CD4-positive, alpha-beta T cell treated with Interleukin-6 for 4 hours (primary cell): ENCODE results near the gene SGTA.
"Not testable (repeated sequence)": the region's sequence is repeated elsewhere in the genome, so short reads cannot be mapped to it uniquely, and the experiment has no call there.

Experiments
- DNase-seq: peaks from one replicate; pipeline ENCODE4 v3.0.0-alpha.2; 2020; ENCODE audit warnings: mixed read lengths

SGTA gene

DNA sequence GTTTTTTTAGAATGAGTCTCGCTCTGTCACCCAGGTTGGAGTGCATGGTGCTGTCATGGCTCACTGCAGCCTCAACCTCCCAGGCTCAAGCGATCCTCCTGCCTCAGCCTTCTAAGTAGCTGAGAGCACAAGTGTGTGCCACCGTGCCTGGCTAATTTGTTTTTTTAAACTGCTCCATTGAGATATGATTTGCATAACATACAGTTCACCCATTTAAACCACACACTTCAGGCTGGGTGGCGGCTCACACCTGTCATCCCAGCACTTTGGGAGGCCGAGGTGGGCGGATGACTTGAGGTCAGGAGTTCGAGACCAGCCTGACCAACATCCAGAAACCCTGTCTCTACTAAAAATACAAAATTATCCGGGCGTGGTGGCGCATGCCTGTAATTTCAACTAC, 9.6 kb upstream of the SGTA start:
- DNase-seq = not testable (repeated sequence)

DNA sequence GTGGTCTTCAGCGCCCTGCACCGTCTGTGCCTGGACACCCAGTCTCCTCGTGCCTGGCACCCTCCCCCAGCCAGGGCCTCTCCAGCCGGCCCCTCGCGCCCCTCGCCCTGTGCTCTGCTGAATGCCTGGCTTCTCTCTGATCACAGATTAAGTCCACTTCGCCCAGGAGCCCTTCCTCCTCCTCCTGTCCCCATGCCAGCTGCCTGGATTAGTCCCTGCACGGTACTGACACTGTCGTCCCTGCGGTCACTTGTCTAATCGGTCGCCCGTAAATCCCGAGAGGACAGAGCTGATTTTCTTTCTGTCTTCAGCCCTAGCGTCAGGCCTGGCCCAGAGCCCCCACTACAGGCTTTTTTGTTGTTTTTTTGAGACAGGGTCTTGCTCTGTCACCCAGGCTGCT, 8.8 kb upstream of the SGTA start:
- DNase-seq = no peak

DNA sequence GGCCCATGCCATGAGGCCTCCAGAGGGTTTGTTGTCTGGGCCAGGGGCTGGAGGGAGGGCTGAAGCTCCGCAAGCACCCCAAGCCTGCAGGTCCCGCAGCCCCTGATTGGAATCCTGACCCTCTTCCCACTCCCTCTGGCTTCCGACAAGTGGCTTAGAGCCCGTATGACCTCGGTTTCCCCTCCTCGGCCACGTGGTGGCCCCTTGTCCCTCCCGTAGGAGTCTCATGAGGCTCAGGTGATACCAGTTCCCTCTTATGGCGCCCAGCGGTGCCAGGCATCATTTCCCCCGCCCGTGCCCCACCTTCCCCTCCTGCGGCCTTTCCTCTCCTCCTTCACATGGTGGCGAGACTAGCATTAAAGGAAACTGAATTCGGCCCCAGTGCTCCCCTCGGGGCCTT, 8.4 kb upstream of the SGTA start:
- no peak for DNase-seq

DNA sequence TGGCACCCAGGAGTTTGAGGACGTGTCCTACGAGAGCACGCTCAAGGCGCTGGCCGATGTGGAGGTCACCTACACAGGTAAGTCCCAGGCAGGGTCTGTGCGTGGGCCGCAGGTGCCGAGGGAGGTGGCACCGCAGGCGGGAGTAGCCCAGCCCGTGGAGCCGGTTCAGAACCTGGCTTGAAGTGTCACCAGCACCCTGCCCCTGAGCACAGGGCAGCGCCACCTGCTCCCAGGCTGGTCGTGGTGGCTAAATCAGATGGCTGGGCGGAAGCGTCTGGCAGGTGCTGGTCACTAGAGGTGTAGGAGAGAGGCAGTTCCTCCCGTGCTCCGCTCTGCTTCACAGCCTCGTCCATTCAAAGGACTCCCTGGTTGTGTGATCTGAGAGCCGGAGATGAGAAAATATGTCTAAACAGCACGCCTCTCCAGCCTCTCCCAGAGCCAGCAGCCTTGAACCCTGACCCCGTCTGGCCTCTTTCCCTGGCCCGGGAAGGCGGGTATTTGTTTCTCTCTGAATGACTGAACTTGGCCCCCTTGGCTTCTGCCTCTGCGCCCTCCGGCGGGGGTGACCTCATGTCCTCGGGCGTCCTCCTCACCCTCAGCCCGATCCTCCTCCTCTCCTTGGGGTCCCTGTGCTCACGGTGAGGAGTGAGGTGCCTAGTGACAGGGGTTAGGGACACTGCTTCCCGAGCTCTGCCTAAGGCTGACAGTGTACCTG, 7.6 kb upstream of the SGTA start:
- no peak for DNase-seq

DNA sequence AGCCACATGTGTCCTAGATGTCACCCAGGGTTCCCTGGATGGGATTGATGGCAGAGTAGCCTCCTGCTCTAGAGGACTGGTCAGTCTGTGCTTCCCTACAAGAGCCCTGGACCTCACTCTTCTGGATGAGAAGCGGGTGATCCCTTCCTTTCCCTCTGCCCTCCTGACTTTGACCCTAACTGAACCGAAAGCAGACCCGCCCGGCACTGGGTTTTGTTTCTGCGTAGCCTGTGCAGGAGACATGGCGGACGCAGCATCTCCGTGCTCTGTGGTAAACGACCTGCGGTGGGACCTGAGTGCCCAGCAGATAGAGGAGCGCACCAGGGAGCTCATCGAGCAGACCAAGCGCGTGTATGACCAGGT, 7.1 kb upstream of the SGTA start:
- DNase-seq = no peak

DNA sequence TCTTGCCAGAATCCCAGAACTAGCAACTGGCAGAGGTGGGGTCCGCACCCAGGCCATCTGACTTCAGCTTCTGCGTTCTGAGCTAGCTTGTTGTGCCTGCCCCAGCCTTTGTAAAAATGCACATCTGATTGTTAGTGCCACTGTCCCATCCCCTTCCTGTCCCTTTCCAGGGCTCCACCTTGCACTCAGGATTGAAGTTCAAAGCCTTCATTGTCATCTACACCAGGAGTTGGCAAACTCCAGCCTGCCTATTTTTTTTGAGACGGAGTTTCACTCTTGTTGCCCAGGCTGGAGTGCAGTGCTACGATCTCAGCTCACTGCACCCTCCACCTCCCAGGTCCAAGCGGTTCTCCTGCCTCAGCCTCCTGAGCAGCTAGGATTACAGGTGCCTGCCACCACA, 5.2 kb upstream of the SGTA start:
- DNase-seq = no peak

DNA sequence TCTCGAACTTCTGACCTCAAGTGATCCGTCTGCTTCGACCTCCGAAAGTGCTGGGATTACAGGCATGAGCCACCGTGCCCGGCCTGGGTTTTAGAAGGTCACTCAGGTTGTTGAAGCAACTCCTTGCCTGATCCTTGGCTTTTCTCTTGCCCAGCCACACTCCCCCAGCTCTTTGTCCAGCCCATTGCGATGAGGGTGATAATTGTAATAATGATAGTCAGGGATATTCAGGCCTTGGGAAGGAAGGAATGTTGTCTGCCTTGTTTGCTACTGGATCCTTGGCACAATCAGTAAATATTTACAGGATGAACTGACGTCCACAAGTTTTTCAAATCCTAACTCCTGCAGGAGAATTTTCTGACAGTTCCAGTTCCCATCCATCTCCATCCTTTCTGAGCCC, 4.0 kb upstream of the SGTA start:
- no peak for DNase-seq

DNA sequence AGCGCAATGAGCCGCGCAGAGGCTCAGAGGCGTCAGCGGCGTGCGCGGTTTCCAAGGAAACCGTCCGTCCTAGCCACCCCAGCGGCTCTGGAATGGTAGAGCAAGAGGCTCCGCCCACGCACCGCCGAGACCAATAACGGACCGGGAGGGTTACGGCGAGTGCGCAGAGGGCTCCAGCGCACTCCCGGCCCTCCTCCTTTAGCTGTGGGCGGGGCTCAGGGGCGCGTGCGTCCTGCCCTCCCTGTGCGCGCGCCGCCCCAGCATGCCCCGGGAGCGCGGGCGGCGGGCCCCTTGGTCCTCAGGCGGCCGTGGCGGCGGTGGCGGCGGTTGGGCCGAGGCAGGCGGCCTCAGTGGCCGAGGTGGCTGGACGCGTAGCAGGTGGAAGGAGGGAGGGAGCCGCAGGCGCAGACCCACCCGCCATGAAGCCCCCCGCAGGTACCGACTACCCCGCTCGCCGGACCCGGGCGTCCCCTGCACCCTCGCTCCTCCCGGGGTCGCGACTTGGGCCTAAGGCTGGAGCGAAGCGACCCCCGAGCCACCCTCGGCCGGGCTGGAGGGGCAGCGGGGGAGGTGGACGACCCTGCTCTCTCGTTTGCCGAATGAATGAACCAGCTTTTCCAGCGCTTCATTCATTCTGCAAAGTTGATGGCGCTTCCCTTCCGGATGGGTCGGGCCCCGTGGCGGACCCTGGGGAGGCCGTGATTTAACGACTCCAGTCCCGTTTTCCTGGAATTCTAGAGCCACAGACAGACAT, 2.3 kb upstream of the SGTA start, which contains the start of gene THOP1:
TSS of gene THOP1 (plus strand) at position 260 of the 754 bp plus-strand sequence. CDS start at position 420, 160 bp downstream.
- peak; percentile 100 for DNase-seq

DNA sequence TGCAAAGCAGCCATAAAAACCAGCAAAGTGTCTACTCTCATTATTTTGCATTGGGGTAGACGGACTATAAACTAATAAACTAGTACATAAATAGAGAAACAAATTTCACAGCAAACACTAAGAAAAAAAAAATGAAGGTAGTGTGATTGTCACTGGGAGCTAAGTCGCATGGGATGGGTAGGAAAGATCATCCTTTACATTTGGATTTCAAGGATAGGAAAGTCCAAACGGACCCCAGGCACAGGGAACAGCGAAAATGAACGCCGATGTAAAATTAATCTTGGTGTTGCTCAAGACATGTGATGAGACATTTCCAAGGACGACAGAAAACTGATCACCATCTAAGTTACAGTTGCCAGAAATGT, 690 bp upstream of the SGTA start:
- DNase-seq = no peak

DNA sequence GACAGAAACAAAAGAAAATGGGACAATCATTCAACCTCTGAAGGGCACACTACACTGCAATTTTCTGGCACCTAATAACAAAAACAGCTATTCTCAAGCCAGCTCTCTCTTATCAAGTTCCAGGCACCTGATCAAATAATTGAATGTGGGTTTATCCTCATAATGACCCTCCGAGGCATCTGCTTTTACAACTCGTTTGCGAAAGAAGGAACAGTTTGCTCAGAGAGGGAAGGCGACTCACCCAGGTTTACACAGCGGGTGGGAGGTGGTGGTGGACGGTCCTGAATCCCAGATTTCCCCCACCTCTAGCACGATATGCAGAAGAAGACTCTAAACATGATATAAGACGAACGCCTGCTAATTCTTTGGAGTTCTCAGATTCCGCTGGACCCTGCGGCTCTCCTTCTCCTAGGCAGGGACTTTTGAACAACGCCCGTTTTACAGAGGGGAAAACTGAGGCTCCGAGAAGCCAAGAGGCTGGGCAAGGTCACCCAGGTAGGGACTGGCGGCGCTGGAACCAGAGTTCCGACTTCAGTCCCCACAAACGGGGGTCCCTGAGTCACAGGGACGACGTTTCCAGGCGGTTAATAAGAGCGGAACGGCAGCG, 641 bp downstream of the SGTA start:
- no peak for DNase-seq

DNA sequence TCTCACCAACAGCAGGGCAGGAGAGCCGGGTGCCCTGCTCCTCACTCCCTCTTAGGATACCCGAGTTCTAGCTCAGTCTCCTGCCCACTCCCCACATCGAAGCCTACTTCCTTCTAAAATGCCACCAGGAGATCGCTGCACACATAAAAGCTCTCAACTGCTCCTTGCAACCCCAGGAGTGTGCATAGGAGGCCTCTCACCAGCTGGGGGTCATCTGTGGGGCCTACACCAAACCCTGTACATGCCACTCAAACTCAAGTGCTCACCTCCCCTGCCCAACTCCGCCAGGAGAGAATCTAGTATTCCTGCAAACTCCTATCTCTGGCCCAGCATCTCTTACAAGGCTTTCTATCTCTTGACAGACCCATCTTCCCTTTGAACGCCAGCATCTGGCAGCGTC, 2.8 kb downstream of the SGTA start:
- DNase-seq = no peak

DNA sequence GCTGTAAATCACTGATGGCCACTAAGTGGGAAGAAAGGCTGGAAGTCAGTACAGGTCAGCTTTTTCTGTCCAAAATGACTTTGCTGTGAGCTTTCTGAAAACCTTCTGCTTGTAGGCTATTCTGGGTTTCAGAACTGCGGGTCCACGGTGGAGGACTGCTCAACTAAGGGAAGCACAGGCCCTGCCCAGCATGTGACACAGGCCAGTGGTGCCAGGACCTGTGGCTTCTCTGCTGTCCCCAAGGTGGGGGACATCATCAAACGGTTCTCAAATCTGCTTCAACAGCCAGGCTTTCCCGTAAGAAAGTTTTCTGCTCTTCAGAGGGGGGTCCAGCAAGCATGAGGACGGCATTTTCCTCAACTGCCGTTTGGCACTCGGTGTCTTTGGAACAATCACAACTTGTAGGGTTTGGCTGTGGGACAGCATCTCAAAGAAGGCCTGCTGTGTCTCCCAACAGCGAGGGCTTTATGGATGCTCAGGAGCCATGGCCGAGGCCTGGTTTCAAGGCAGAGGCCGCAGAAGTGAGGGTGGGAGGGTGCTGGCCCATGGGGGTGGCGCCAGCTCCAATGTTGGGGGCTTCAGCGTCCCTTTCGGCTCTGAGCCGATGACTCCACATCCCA, 3.8 kb downstream of the SGTA start:
- no peak for DNase-seq

DNA sequence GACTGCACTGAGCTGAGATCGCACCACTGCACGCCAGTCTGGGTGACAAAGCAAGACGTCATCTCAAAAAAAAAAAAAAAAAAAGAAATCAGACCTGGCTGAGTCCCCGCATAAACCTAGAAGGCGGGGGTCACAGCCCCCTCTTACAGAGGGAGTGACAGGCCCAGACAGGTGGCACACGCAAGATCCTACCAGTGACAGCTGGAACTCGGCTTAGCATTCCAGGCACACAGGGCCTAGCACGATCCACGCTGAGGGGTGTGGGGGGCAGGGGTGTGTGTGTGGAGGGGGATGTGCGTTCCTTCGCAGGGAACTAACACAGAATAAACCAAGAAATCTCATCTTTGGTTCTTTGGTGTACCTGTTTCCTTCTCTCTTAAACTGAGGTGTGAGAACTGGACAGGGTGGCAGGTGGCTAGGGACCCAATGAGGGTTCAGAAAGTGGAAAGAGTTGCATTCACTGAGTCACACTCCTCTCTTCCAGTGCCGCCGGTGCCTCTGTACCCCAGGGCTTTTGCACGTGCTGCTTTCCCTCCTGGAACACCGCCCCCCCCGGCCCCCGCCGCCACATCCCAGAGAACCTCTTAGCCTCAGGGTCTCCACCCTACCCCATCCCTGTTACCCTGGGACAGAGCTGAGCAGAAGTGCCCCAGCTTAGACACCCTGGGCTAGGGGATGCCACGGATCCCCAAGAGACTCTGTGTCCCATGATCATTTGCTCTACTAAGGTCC, 5.0 kb downstream of the SGTA start:
- DNase-seq = no peak

DNA sequence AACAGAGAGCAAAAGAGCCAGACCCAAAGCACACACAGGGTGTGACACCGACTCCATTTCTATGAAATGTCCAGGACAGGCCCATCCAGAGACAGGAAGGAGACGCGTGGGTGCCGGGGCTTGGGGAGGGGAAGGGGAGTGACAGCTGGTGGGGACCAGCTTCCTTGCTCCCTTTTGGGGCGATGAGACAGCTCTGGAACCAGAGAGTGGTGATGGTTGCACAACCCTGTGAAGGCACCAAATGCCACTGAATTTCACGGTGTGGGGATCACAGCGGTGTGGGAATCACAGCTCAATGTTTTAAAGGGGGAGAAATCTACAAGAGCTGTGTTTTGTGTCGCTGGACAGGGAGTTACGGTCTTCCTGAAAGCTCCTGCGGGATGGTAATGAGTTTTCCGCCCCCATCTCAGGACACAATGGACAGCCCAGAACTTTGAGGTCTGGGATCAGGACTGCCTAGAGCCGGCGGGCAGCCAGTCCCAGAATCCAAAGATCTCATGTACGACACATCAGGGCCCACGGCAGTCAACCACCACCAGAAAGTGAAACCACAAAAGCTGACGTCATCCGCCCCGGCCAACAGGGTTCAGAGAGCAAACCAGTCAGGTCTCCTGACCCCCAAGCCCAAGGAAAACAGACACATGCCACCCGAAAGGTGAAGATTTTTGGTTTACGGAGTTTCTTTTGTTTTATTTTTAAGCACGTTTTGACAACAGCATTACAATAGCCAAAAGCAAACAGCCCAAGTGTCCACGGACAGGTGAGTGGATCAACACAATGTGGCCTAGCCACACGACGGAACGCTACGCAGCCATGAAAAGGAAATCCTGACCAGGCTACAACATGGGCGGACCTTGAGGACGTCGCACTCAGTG, 7.3 kb downstream of the SGTA start:
- peak; percentile 79 for DNase-seq

DNA sequence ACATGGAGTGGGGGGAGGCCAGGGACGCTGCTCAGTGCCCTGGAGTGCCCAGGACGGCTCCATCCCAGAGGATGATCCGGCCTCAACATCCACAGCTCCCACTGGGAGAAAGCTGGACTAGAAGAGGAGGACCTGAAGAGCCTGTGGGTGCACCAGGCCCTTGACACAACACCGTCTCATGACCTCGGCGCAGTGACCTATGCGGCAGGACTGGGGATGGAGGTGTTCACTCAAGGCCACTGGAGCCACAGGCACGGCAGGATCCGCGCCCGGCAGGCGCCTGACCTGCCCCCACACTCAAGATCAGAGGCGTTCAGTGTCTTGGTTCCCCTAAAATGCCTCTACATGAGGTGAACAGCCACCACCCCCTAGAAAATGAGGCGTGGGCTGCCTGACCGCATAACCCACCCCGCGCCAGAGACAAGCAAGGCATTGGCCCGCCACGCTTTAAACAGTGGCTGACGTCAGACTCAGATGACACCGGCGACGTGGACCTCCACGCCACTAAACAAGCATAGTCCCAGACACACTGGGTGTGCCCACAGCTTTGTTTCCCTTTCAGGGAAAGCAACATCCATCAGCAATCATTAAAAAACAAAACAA, 8.0 kb downstream of the SGTA start:
- DNase-seq = no peak

DNA sequence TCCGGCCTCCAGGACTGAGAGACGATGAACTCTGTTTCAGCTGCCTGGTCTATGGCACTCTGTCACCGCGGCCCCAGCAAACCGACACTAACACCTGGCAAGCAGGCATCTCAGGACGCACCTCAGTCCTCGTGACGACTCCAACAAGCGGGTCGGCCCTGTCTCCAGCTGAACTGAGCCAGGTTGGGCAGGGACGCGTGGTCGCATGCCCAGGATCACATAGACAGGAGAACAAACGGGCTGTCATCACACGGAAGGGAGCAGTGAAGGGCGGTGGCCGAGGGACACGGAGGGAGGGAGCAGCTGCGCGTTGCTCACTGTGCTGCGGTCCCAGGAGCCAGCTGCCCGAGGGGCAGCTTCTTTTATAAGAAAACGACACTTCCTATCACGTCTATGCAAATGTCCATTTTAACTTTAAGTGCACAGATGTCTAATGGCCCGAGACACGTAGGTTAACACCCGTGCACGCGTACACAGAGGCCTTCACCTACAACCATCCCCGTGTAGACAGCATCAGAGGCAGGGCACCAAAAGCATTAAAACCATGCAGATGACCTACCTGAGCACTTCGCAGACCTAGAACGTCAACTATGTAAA, 8.9 kb downstream of the SGTA start:
- DNase-seq = no peak

DNA sequence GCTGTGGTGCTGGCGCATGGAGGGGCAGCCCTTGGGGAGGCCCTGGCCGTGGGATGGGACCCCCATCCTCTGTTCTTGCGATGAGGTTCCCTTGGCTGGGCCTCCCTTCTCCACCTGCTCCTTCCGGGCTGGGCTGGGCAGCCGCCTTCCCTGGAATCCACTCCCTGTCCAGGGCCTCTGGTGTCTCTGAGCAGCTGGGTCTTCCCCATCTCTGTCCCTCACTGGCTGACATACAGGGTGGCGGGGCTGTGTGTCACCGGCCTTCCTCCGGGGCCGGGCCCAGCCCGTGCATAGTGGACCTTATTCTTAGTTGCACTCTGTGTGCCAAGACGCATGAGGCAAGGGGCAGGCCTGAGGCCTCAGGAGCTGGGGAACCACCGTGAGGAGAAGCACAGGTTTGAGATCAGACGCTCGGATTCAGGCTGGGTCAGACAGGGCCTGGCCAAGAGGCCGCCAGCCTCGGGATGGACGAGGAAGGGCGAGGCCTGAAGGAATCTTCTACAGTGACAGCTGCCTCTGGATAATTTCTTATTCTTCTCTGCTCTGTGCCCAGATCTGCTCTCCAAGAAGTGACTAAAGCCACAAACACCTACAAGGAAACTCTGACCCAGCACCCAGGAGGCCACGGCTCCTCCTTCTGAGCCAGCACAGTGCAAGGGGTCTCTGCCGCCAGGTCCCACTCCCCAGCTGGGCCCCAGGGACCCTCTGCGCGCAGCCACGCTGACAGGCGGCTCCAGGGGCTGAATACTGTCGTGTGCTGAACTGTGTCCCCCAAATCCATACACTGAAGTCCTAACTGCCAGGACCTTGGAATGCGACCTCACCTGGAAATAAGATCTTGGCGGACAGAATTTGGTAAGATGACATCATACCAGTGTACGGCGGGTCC, 11.0 kb downstream of the SGTA start:
- DNase-seq = no peak

DNA sequence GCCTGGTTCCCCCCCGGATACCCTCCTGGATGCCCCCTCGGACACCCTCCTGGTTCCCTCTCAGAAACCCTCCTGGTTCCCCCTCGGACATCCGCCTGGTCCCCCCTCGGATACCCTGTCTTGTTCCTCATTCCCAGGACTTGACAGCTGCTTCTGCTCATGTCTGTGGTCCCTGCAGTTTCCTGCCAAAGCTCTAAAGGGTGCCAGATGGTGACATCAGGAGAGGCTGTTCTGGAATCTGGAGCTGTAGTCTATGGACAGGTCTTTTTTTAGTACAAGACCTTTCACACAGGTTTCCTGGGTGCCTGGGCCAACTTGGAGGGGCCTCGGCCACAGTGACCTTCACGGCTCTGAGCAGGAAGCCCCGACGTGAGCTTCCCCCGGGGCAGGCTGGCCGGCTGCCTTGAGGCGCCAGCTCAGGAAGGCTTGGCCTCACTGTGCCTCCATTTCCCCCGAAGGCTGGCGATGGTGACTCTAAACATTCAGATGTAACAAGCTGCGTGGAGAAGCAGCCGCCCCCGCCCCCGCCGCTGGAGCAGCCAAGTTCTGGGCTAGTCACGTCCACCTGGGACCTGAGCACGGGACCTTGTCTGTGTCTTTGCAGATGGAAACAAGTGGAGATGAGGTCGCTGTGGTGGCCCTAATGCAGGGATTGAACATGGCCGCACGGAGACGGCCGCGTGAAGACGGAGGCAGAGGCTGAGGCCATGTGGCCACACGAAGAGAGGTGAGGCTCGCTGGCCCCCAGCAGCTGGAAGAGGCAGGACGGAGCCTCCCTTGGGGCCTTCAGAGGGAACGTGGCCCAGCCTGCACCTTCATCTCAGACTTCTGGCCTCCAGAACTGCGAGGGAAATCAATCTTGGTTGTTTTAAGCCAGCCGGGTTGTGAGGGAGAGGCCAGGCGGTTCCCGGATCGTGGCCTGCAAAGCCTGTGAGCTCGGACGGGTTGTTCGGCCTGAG, 12.7 kb downstream of the SGTA start:
- DNase-seq = no peak

DNA sequence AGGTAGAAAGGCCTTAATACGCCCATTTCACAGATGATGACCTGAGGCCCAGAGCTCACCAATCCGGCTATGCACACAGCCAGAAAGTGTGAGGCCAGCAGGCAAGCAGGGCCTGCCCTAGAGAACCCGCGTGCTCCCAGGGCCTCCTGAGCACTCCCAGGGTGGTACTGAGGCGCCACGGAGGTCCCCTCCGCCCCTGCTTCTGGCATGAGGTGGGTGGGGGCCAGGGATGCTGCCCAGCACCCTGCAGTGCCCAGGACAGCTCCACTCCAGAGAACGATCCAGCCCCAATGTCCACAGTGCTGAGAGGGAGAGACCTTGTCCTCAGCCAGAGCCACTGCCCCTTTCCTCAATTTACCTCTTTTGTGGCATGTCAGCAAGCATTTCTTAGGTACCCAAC, 13.9 kb downstream of the SGTA start:
- no peak for DNase-seq
